Esophagus squamous epithelium (tissue), 5 donors: ENCODE measurements around the gene LINS1. TPM values are rescaled to one million over a fixed set of nuclear protein-coding genes. Genes with fewer than 3 reads are reported as not detected.

ENCODE experiments used
- DNase-seq: peaks from one replicate; lab custom pipeline; 2025; lab: John Stamatoyannopoulos, UW
- H3K27ac ChIP-seq, 4 donors: fragments of 200-600 bp; sonication (generic); one replicate each; pipeline ENCODE4 v1.5.1; 2016 to 2019; ENCODE audit warnings: mild to moderate bottlenecking in 1 of 4
- H3K27me3 ChIP-seq, 4 donors: fragments of 200-600 bp; sonication (generic); 1 replicate in 3 of 4; 2 replicates in 1 of 4; pipeline versions ENCODE4 v1.5.1 to v1.6.0; 2017 to 2021; ENCODE audit warnings: antibody characterized with exemption in 1 of 4
- H3K36me3 ChIP-seq, 3 donors: fragments of 200-600 bp; sonication (generic); one replicate each; pipeline ENCODE4 v1.5.1; 2016 to 2019
- H3K4me1 ChIP-seq, 3 donors: fragments of 200-600 bp; sonication (generic); one replicate each; pipeline ENCODE4 v1.5.1; 2017 to 2019
- H3K4me3 ChIP-seq, 4 donors: fragments of 200-600 bp; sonication (generic); 1 replicate in 3 of 4; 2 replicates in 1 of 4; pipeline ENCODE4 v1.5.1; 2016 to 2019; ENCODE audit warnings: mild to moderate bottlenecking in 2 of 4, moderate library complexity in 1 of 4
- H3K9me3 ChIP-seq, 3 donors: fragments of 200-600 bp; sonication (generic); one replicate each; pipeline ENCODE4 v1.5.1; 2016 to 2019
- POLR2A ChIP-seq, 4 donors: fragments of 450-650 bp; IDR thresholded peaks; one replicate each; pipeline ENCODE4 v1.6.1; 2017; ENCODE audit warnings: antibody characterized with exemption in 4 of 4, mild to moderate bottlenecking in 4 of 4, moderate library complexity in 3 of 4
- WGBS, 2 donors: methylation state at CpG; one replicate each; pipeline ENCODE4 v1.1.5; 2018; 5-methylcytosine and 5-hydroxymethylcytosine counted together
- intact Hi-C: fragments of 100-400 bp; cut with DNase I; formaldehyde crosslinking; loops from one replicate; pipeline ENCODE4 v1.15.0; 2022
- total RNA-seq, 4 donors: library from RNA; depleted of rRNA; stranded (reverse); fragments of >200 nt; gene quantifications; one replicate each; pipeline ENCODE4 v1.1.0, GENCODE V29; 2016
- TF ChIP-seq, protein P1 (sequence below), 6 experiments: fragments of 450-650 bp in 4 of 6; fragments of 200-600 bp in 2 of 6; sonication (generic) in 2 of 6; IDR thresholded peaks; one replicate each; pipeline ENCODE4 v1.5.1; 2016 to 2019; ENCODE audit warnings: antibody characterized with exemption in 6 of 6, mild to moderate bottlenecking in 4 of 6, moderate library complexity in 4 of 6
- donor health status: DM: yes; HTN: yes; CAD: no.

The LINS1 gene
- total RNA-seq, 4 donors from 2014 or later = 9.1 to 44.6 (median 19.4) TPM

DNA sequence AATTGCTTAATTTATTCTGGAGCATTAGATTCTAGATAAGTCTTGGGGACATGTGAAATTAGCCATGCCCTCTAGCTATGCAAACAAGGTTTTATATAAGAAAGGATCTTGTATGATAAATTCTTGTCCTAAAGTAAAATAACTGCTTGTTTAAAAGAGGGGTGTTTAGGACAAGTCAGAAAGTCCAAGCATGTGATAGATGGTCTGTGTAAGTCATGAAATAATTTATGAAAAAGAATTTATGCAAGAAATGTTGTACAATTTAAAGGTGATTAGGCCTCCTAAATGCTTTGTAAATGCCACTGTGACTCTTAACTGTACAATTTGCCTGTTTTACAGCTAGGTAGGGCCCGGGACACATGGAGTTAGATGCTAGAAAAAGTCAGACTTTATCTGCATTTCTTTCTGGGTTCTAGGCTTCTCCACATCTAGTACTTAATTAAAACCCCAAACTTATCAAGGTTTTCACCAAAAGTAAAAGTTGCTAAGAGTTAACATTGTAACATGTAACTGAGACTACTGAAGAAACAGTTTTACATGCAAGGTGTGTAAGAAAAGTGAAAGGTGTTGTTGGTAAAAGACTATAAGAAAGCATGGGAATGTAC, 13.2 kb downstream of the LINS1 start:
- Histone ChIP-seq H3K9me3 (peaks cover 0 to 12% (median 8%) of the 10 kb centered on the region in 3 donors), H3K27ac (no peak overlapping the region), H3K27me3 (no peaks in the 10 kb centered on the region), H3K36me3 (no peaks in the 10 kb centered on the region), H3K4me1 (no peaks in the 10 kb centered on the region), H3K4me3 (no peak overlapping the region)
- WGBS, 2 donors = 81 to 100% methylated on average over 1 of the region's 1 CpG
- no peak for DNase-seq
- TF ChIP-seq, protein P1, sequence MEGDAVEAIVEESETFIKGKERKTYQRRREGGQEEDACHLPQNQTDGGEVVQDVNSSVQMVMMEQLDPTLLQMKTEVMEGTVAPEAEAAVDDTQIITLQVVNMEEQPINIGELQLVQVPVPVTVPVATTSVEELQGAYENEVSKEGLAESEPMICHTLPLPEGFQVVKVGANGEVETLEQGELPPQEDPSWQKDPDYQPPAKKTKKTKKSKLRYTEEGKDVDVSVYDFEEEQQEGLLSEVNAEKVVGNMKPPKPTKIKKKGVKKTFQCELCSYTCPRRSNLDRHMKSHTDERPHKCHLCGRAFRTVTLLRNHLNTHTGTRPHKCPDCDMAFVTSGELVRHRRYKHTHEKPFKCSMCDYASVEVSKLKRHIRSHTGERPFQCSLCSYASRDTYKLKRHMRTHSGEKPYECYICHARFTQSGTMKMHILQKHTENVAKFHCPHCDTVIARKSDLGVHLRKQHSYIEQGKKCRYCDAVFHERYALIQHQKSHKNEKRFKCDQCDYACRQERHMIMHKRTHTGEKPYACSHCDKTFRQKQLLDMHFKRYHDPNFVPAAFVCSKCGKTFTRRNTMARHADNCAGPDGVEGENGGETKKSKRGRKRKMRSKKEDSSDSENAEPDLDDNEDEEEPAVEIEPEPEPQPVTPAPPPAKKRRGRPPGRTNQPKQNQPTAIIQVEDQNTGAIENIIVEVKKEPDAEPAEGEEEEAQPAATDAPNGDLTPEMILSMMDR (IDR thresholded peaks at IDR 0.05) = no peak
- TF ChIP-seq POLR2A (IDR thresholded peaks at IDR 0.05) = no peak
- intact Hi-C loops = no loop called here

DNA sequence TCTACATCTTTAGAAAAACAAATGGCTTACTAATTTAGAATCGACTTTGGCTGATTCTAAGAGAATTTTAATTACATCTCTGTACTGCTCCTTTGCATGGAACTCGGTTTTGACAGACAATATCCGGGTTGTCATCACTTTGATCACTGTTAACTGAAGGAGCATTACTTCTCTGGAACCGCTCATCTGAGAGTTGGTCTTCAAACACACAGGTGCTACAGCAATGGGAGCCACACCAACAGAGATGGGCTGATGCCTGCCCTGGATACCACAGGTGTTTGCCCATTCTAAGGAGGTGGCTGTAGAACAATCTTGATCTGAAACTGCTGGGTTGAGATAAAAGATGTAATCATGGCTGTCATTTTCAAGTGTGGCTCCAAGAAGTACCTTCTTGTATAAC, 21.6 kb downstream of the LINS1 start:
- intact Hi-C loops = no loop called here

DNA sequence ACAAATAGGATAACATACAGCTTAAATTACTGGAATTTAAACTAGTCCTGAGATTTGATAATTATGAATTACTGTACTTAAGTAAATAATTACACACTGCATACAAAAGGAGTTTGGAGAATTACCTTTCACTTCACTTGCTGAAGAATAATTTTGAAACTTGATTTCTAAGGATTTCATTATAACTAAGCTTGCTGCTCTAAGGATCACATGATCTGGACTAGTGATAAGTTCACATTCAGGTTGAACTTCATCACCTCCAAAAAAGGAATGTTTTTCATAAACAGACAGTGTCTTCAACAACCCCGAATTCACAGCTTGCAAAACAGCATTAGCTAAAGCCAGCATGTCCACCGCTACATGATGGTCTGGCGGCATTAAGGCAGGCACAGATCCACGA, 28.5 kb downstream of the LINS1 start:
- Histone ChIP-seq H3K4me3 (no peak overlapping the region), H3K27ac (no peak overlapping the region), H3K27me3 (no peaks in the 10 kb centered on the region), H3K9me3 (no peaks in the 10 kb centered on the region), H3K4me1 (peaks cover 0 to 10% (median 0%) of the 10 kb centered on the region in 3 donors), H3K36me3 (peaks cover 0 to 59% (median 0%) of the 10 kb centered on the region in 3 donors)
- DNase-seq = no peak
- TF ChIP-seq POLR2A (IDR thresholded peaks at IDR 0.05) = no peak
- TF ChIP-seq, protein P1 (IDR thresholded peaks at IDR 0.05) = no peak
- intact Hi-C loops = no loop called here
- WGBS, 2 donors = 87 to 94% methylated on average over 4 of the region's 4 CpGs

More for the DNA sequence above, 21.6 kb downstream of the LINS1 start:
- WGBS, 2 donors = 82 to 90% methylated on average over 4 of the region's 4 CpGs
- Histone ChIP-seq H3K27ac (no peak overlapping the region), H3K9me3 (no peaks in the 10 kb centered on the region), H3K36me3 (peaks cover 0 to 13% (median 0%) of the 10 kb centered on the region in 3 donors), H3K27me3 (no peaks in the 10 kb centered on the region), H3K4me1 (no peaks in the 10 kb centered on the region), H3K4me3 (no peak overlapping the region)
- DNase-seq = no peak
- no peak for TF ChIP-seq POLR2A (IDR thresholded peaks at IDR 0.05)
- TF ChIP-seq, protein P1 (IDR thresholded peaks at IDR 0.05) = no peak

DNA sequence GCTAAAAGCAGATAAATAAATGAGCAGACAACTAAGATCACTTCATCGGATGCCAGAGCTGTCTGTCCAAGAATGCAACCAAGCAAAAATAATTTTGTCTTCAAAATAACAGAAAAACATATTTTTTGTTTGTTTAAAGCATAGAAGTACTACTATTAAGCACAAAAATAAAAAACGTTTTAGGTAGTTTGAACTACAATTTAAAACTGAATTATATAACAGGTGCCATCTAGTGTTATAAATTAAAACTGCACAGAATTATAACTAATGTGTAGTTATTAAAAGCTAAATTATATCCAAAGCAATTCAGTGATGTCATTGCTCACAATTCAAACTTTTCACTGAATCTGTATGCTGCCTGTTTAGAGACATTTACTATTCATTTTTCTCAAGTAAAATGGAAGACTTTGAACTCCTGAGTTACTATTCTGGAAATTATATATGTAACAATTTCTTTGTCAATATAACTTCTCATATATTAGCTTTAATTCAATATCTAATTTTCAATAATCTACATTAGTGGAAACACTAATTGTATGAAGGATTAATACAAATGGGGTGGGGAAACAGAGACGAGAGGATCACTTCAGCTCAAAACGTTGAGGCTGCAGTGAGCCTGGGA, 29.5 kb downstream of the LINS1 start:
- peaks cover 0 to 10% (median 0%) of the 10 kb centered on the region in 3 donors for H3K4me1 ChIP-seq
- peaks cover 0 to 65% (median 0%) of the 10 kb centered on the region in 3 donors for H3K36me3 ChIP-seq
- DNase-seq = no peak
- H3K27ac ChIP-seq = no peak overlapping the region
- H3K4me3 ChIP-seq = no peak overlapping the region
- TF ChIP-seq, protein P1 (IDR thresholded peaks at IDR 0.05) = peak in 5 of 6 experiments; percentile 20 to 73 (median 65)
- TF ChIP-seq POLR2A (IDR thresholded peaks at IDR 0.05) = no peak
- intact Hi-C loops = no loop called here
- H3K9me3 ChIP-seq = no peaks in the 10 kb centered on the region
- 53 to 55% methylated on average over 4 of the region's 4 CpGs for WGBS, 2 donors
- H3K27me3 ChIP-seq = no peaks in the 10 kb centered on the region

DNA sequence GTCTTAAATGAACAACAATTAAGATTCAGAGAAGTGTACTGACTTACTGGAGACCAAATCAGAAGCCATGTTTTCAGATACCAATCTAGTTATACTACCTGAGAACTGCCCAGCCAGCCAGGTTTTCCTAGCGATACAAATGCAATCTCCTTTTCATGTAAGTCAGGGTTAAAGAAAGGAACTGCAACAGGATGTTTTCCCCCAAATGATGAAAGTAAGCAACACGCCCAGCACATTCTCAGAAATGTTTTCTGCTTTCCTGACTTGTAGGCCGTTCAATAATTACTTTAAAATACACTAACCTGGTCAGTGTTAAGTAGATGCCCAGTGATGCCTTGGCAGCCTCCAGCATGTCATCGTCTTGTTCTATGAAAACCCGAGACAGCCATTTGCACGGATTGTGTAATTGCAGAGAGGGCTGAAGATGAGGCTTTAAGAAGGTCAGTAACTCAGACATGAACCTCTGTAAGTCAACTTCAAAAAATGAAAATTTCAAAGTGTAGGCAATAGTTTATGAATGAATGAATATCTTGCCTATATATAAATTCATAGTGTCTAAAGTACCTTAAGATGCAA, 30.3 kb downstream of the LINS1 start:
- intact Hi-C loops = no loop called here
- TF ChIP-seq, protein P1 (IDR thresholded peaks at IDR 0.05) = no peak
- no peak for TF ChIP-seq POLR2A (IDR thresholded peaks at IDR 0.05)
- DNase-seq = no peak

More for the DNA sequence above, 30.3 kb downstream of the LINS1 start:
- Histone ChIP-seq H3K9me3 (no peaks in the 10 kb centered on the region), H3K27me3 (no peaks in the 10 kb centered on the region), H3K4me1 (peaks cover 0 to 10% (median 0%) of the 10 kb centered on the region in 3 donors), H3K4me3 (no peak overlapping the region), H3K36me3 (peaks cover 0 to 65% (median 0%) of the 10 kb centered on the region in 3 donors), H3K27ac (no peak overlapping the region)
- WGBS, 2 donors = 74 to 75% methylated on average over 6 of the region's 6 CpGs
